H7 (cell line): ENCODE data around the gene CHRD. TPM values are rescaled to one million over a fixed set of nuclear protein-coding genes. Genes with fewer than 3 reads are reported as not detected.
"Not testable (repeated sequence)": the region's sequence is repeated elsewhere in the genome, so short reads cannot be mapped to it uniquely, and the experiment has no call there.

Source experiments
- DNase-seq: peaks from one replicate; pipeline ENCODE4 v3.0.0; 2012
- H3K27me3 ChIP-seq: 2 replicates; pipeline ENCODE4 v1.6.0; 2011; ENCODE audit warnings: mild to moderate bottlenecking, low read length; ENCODE audit not compliant: control insufficient read depth, insufficient read depth
- H3K36me3 ChIP-seq: replicated peaks from 2 replicates; pipeline ENCODE4 v1.5.1; 2011; ENCODE audit warnings: low read length; ENCODE audit not compliant: control insufficient read depth, insufficient read depth
- H3K4me3 ChIP-seq: 2 replicates; pipeline ENCODE4 v1.5.1; 2011; ENCODE audit warnings: low read depth, mild to moderate bottlenecking, control low read depth, low read length, moderate library complexity; ENCODE audit not compliant: insufficient read depth
- total RNA-seq: library from RNA; depleted of rRNA; stranded (reverse); fragments of >200 nt; shearing (Covaris generic); gene quantifications from 2 replicates; pipeline ENCODE4 v1.2.3, GENCODE V29; 2014; rRNA removed

Gene CHRD
- total RNA-seq, 1 experiment from 2014 or later = 10.5 TPM

GRCh38 chr3:184430940-184431339, 51.1 kb downstream of the CHRD start:
- no peaks in the 10 kb centered on the region for H3K27me3 ChIP-seq
- no peak for DNase-seq

GRCh38 chr3:184433178-184433577, 53.3 kb downstream of the CHRD start:
- H3K36me3 ChIP-seq, H3K4me3 ChIP-seq, DNase-seq, H3K27me3 ChIP-seq: not testable (repeated sequence)

More at GRCh38 chr3:184430940-184431339, 51.1 kb downstream of the CHRD start:
- no peak overlapping the region for H3K4me3 ChIP-seq
- H3K36me3 ChIP-seq = no peaks in the 10 kb centered on the region

DNA sequence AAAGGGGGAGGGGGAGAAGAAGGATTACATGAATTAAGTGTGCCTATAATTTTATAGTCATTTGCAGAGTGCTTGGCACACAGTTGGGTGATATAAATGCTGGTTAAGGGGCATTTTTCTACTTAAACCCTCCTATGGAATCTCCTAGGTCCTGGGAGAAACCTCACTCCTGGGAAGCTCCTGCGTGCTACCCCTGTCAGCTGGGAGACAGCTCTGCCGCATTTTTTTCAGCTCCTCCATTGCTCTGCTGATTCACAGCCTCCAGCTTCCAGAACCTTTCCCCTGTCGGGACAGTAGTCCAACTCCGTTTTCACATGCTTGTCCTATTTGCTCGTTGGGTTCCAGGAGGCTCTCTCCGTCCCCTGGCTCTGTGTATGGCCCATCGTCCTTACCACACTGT, 59.2 kb downstream of the CHRD start:
- Histone ChIP-seq H3K27me3 (no peaks in the 10 kb centered on the region), H3K36me3 (no peaks in the 10 kb centered on the region), H3K4me3 (no peak overlapping the region)
- no peak for DNase-seq

Other genes with a start within 250 kb of the CHRD start
- 58.4 and 65.6 TPM in 2 replicates for gene EIF2B5, start 244.7 kb upstream of the CHRD start, total RNA-seq
- 40.6 and 44.4 TPM in 2 replicates for gene DVL3, start 224.7 kb upstream of the CHRD start, total RNA-seq
- gene AP2M1, start 205.2 kb upstream of the CHRD start, total RNA-seq = 567 and 667 TPM in 2 replicates
- gene ABCF3, start 193.9 kb upstream of the CHRD start, total RNA-seq = 31.1 and 38.8 TPM in 2 replicates
- 0.41 TPM in 1 of 2 replicates, not detected in the other for gene VWA5B2, start 150.5 kb upstream of the CHRD start, total RNA-seq
- 59.8 and 62.7 TPM in 2 replicates for gene ALG3, start 131.1 kb upstream of the CHRD start, total RNA-seq
- 10.1 and 15.2 TPM in 2 replicates for gene EEF1AKMT4, start 130.4 kb upstream of the CHRD start, total RNA-seq
- gene CAMK2N2, start 118.5 kb upstream of the CHRD start, total RNA-seq = 1.5 and 1.6 TPM in 2 replicates
- gene ECE2, start 104.0 kb upstream of the CHRD start, total RNA-seq = not detected in 2 replicates
- gene PSMD2, start 80.8 kb upstream of the CHRD start, total RNA-seq = 378 and 392 TPM in 2 replicates
- 359 and 392 TPM in 2 replicates for gene EIF4G1, start 65.4 kb upstream of the CHRD start, total RNA-seq
- 36.9 and 41.1 TPM in 2 replicates for gene FAM131A, start 42.5 kb upstream of the CHRD start, total RNA-seq
- gene CLCN2, start 18.4 kb upstream of the CHRD start, total RNA-seq = 17.1 and 22.3 TPM in 2 replicates
- gene POLR2H, start 18.3 kb upstream of the CHRD start, total RNA-seq = 92.8 and 100 TPM in 2 replicates
- 0.80 and 1.3 TPM in 2 replicates for gene THPO, start 1.8 kb upstream of the CHRD start, total RNA-seq
- 8.4 and 11.1 TPM in 2 replicates for gene EPHB3, start 181.7 kb downstream of the CHRD start, total RNA-seq